K562 (cell line): Measurements from ENCODE around the gene SPRYD7.

Experiments used
- CTCF ChIP-seq, 3 experiments: IDR thresholded peaks in 2 of 3; conservative IDR thresholded peaks in 1 of 3; 2 replicates each; pipeline ENCODE4 v1.5.1; 2011 to 2012; ENCODE audit warnings: low read length in 3 of 3, mild to moderate bottlenecking in 3 of 3, control low read depth in 2 of 3, improper control_type of control experiment in 1 of 3, inconsistent platforms in 1 of 3, low read depth in 1 of 3, mixed read lengths in 1 of 3, moderate library complexity in 1 of 3; ENCODE audit not compliant: insufficient read depth in 2 of 3
- JUND ChIP-seq, 2 experiments: IDR thresholded peaks; 2 replicates in 1 of 2; 3 replicates in 1 of 2; pipeline ENCODE4 v1.6.1; 2011; ENCODE audit warnings: borderline replicate concordance in 2 of 2, low read depth in 2 of 2, low read length in 2 of 2, improper control_type of control experiment in 1 of 2, missing biosample characterization in 1 of 2, missing genetic modification characterization in 1 of 2, missing genetic modification reagents in 1 of 2
- MGA ChIP-seq: fragments of 450-650 bp; IDR thresholded peaks from 2 replicates; pipeline ENCODE4 v1.6.1; 2016; ENCODE audit warnings: mild to moderate bottlenecking, moderate library complexity
- RAD21 ChIP-seq, 2 experiments: fragments of 250-450 bp in 1 of 2; fragments of 450-650 bp in 1 of 2; sonication (Bioruptor Pico) in 1 of 2; formaldehyde crosslinking in 1 of 2; IDR thresholded peaks in 1 of 2; conservative IDR thresholded peaks in 1 of 2; 2 replicates each; pipeline versions ENCODE4 v1.4.0 to v1.8.0; 2020 to 2022; ENCODE audit warnings: mild to moderate bottlenecking in 2 of 2, moderate library complexity in 1 of 2
- REST ChIP-seq, 2 experiments: fragments of 450-650 bp; formaldehyde crosslinking in 1 of 2; IDR thresholded peaks; 2 replicates each; pipeline versions ENCODE4 v1.4.0 to v1.6.1; 2014 to 2020; ENCODE audit warnings: mild to moderate bottlenecking in 2 of 2, borderline replicate concordance in 1 of 2, low read depth in 1 of 2
- RFX1 ChIP-seq: fragments of 450-650 bp; IDR thresholded peaks from 2 replicates; pipeline ENCODE4 v1.6.1; 2016; ENCODE audit warnings: mild to moderate bottlenecking, moderate library complexity
- STAG1 ChIP-seq: sonication (generic); formaldehyde crosslinking; IDR thresholded peaks from 2 replicates; pipeline ENCODE4 v1.5.0; 2020; ENCODE audit warnings: missing genetic modification reagents, borderline replicate concordance
- TBL1XR1 ChIP-seq, 2 experiments: IDR thresholded peaks; 2 replicates each; pipeline ENCODE4 v1.6.1; 2012; ENCODE audit warnings: improper control_type of control experiment in 2 of 2, low read length in 2 of 2, mild to moderate bottlenecking in 1 of 2
- YY1 ChIP-seq, 3 experiments: IDR thresholded peaks; 2 replicates each; pipeline ENCODE4 v1.6.1; 2011; ENCODE audit warnings: low read length in 2 of 3, mild to moderate bottlenecking in 2 of 3, moderate library complexity in 2 of 3, borderline replicate concordance in 1 of 3, control low read depth in 1 of 3, low read depth in 1 of 3; ENCODE audit not compliant: insufficient read depth in 3 of 3, insufficient replicate concordance in 2 of 3, control insufficient read depth in 1 of 3, insufficient read length in 1 of 3; ENCODE audit errors: extremely low read depth in 1 of 3
- ZBTB1 ChIP-seq: sonication (generic); formaldehyde crosslinking; IDR thresholded peaks from 2 replicates; pipeline ENCODE4 v1.8.1; 2023; ENCODE audit warnings: missing genetic modification reagents, low read depth, mild to moderate bottlenecking, borderline replicate concordance
- ZFX ChIP-seq: sonication (generic); formaldehyde crosslinking; IDR thresholded peaks from 2 replicates; pipeline ENCODE4 v1.8.0; 2022; ENCODE audit warnings: mild to moderate bottlenecking, missing genetic modification reagents, moderate library complexity
- ZZZ3 ChIP-seq: fragments of 450-650 bp; IDR thresholded peaks from 2 replicates; pipeline ENCODE4 v1.6.1; 2016; ENCODE audit warnings: antibody characterized with exemption, mild to moderate bottlenecking, moderate library complexity

GRCh38 chr13:49938314-49938713 lies 2.2 kb upstream of the SPRYD7 start:
- no peak for TF ChIP-seq ZZZ3
- TF ChIP-seq RFX1 = no peak
- no peak for TF ChIP-seq CTCF (IDR thresholded peaks at IDR 0.05 in 2 of 3, conservative IDR thresholded peaks at IDR 0.05 in 1 of 3; ENCODE audit: insufficient read depth in 2 of 3, low read depth in 1 of 3, low read length in 3 of 3)
- no peak for TF ChIP-seq YY1 (IDR thresholded peaks at IDR 0.05; ENCODE audit: borderline replicate concordance in 1 of 3, control insufficient read depth in 1 of 3, extremely low read depth in 1 of 3, insufficient read depth in 3 of 3, insufficient read length in 1 of 3, insufficient replicate concordance in 2 of 3, low read depth in 1 of 3, low read length in 2 of 3)
- TF ChIP-seq ZFX = no peak
- TF ChIP-seq MGA = no peak
- no peak for TF ChIP-seq ZBTB1 (CRISPR knock-in tag)
- no peak for TF ChIP-seq RAD21 (CRISPR knock-in tag; conservative IDR thresholded peaks at IDR 0.05 in 1 of 2, IDR thresholded peaks at IDR 0.05 in 1 of 2)
- TF ChIP-seq TBL1XR1 (IDR thresholded peaks at IDR 0.05; ENCODE audit: low read length in 2 of 2) = no peak
- TF ChIP-seq STAG1 = no peak
- TF ChIP-seq JUND (IDR thresholded peaks at IDR 0.05; ENCODE audit: borderline replicate concordance, low read depth, low read length) = no peak
- no peak for TF ChIP-seq JUND (tag; IDR thresholded peaks at IDR 0.05; ENCODE audit: borderline replicate concordance, low read depth, low read length)
- no peak for TF ChIP-seq REST (IDR thresholded peaks at IDR 0.05; ENCODE audit: borderline replicate concordance)
- no peak for TF ChIP-seq REST (CRISPR knock-in tag; IDR thresholded peaks at IDR 0.05; ENCODE audit: low read depth)
